Measurements from ENCODE around the gene CLN5. TPM values are rescaled to one million over a fixed set of nuclear protein-coding genes. Genes with fewer than 3 reads are reported as not detected.
A peak's percentile ranks its signal among the peaks of the same experiment; 100 is the strongest.

CLN5 gene
- total RNA-seq, 4 donors from 2014 or later: 28.8 to 47.3 (median 35.1) TPM

DNA sequence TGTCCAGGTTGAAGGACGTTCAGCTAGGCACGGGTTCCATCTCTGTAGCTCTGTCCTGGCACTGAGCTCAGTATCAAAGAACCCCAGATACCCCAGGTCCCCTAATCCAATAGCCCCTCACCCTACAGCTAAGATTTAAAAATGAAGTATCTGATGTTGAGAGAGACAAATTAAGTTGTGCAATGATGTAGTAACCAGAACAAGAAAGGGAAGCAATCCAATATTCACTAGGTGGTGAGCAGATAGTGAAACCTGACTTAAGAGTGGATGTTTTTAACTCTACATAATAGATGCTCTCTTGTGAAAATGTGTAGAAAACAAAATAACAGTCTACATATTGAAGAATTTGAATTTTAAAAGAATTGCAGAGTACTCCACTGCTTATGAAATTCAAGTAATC, 41.8 kb upstream of the CLN5 start:
- TF ChIP-seq EP300 (IDR thresholded peaks at IDR 0.05): no peak
- no peak for TF ChIP-seq POLR2A (IDR thresholded peaks at IDR 0.05)
- TF ChIP-seq, protein P1, sequence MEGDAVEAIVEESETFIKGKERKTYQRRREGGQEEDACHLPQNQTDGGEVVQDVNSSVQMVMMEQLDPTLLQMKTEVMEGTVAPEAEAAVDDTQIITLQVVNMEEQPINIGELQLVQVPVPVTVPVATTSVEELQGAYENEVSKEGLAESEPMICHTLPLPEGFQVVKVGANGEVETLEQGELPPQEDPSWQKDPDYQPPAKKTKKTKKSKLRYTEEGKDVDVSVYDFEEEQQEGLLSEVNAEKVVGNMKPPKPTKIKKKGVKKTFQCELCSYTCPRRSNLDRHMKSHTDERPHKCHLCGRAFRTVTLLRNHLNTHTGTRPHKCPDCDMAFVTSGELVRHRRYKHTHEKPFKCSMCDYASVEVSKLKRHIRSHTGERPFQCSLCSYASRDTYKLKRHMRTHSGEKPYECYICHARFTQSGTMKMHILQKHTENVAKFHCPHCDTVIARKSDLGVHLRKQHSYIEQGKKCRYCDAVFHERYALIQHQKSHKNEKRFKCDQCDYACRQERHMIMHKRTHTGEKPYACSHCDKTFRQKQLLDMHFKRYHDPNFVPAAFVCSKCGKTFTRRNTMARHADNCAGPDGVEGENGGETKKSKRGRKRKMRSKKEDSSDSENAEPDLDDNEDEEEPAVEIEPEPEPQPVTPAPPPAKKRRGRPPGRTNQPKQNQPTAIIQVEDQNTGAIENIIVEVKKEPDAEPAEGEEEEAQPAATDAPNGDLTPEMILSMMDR (IDR thresholded peaks at IDR 0.05): no peak
- 89 to 95% methylated on average over 2 of the region's 2 CpGs for WGBS, 2 donors
- H3K36me3 ChIP-seq: no peaks in the 10 kb centered on the region

DNA sequence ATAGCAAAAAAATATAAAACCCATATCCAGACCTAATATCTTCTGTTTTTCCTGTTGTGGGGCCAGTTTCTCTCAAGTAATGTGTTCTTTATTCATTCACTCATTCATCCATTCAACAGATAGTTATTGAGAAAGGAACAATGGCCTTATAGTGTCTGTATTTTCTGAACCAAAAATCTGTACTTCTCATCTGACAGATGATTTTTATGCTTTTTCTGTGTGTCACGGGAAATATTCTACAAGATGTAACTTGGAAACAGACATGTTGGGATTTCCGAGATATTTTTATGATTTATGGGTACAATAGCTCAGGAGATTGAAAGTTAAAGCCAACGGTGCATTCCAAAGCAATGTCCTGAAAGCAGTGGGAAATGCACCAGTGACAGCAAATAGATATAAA, 37.9 kb upstream of the CLN5 start:
- Histone ChIP-seq H3K27ac (peak overlapping the region in 2 of 4 donors; percentile 23 to 40), H3K36me3 (no peaks in the 10 kb centered on the region), H3K27me3 (no peaks in the 10 kb centered on the region), H3K9me3 (no peaks in the 10 kb centered on the region), H3K4me3 (no peak overlapping the region), H3K4me1 (no peaks in the 10 kb centered on the region)
- no peak for TF ChIP-seq EP300 (IDR thresholded peaks at IDR 0.05)
- TF ChIP-seq, protein P1 (IDR thresholded peaks at IDR 0.05): no peak
- WGBS, 2 donors: 34 to 41% methylated on average over 3 of the region's 3 CpGs
- no peak for DNase-seq (ENCODE audit: low spot score in 2 of 2)

More for the DNA sequence above, 41.8 kb upstream of the CLN5 start:
- Histone ChIP-seq H3K9me3 (peaks cover 0 to 10% (median 0%) of the 10 kb centered on the region in 4 donors), H3K4me3 (no peak overlapping the region), H3K27me3 (no peaks in the 10 kb centered on the region), H3K4me1 (no peaks in the 10 kb centered on the region), H3K27ac (no peak overlapping the region)
- no peak for DNase-seq (ENCODE audit: low spot score in 2 of 2)

DNA sequence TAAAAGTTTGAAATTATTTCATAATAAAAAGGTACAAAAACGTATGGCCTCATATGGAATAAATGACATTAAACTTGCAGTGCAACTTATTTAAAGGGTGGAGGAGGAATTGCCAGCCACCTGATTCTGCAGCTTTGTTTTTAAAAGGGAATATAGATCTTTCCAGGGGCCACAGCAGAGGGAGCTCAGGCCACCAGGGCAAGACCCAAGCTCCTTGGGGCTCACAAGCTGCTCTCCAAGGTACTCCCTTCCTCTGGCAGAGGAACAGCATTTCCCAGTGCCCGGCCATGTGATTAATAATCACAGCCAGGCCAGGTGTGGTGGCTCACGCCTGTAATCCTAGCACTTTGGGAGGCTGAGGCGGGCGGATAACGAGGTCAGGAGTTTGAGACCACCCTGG, 37.3 kb upstream of the CLN5 start:
- Histone ChIP-seq H3K27me3 (no peaks in the 10 kb centered on the region), H3K36me3 (peaks cover 0 to under 1% (median 0%) of the 10 kb centered on the region in 3 donors), H3K27ac (no peak overlapping the region), H3K4me1 (no peaks in the 10 kb centered on the region), H3K9me3 (peaks cover 0 to 1% (median 0%) of the 10 kb centered on the region in 4 donors), H3K4me3 (no peak overlapping the region)
- WGBS, 2 donors: 86 to 87% methylated on average over 6 of the region's 6 CpGs
- no peak for DNase-seq (ENCODE audit: low spot score in 2 of 2)
- TF ChIP-seq, protein P1 (IDR thresholded peaks at IDR 0.05): no peak
- TF ChIP-seq EP300 (IDR thresholded peaks at IDR 0.05): no peak
- no peak for TF ChIP-seq POLR2A (IDR thresholded peaks at IDR 0.05)

DNA sequence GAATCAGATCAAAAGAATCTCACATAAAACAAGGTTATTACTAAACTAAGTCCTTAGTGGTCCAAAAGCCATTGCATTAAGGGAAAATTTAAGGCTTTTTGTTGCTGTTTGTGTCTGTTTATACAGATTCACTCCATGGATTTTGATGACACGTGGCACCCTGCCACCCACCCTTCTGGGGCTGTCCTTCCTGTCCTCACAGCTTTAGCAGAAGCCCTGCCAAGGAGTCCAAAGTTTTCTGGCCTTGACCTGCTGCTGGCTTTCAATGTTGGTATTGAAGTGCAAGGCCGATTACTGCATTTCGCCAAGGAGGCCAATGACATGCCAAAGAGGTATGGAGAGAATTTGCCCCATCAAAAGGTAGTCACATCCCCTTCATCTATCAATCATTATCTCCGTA, 36.7 kb upstream of the CLN5 start:
- no peaks in the 10 kb centered on the region for H3K27me3 ChIP-seq
- no peak for DNase-seq (ENCODE audit: low spot score in 2 of 2)
- H3K36me3 ChIP-seq: peaks cover 0 to 5% (median 0%) of the 10 kb centered on the region in 3 donors
- no peaks in the 10 kb centered on the region for H3K4me1 ChIP-seq
- TF ChIP-seq EP300 (IDR thresholded peaks at IDR 0.05) (no peak), POLR2A (IDR thresholded peaks at IDR 0.05) (no peak)
- TF ChIP-seq, protein P1 (IDR thresholded peaks at IDR 0.05): no peak
- H3K9me3 ChIP-seq: peaks cover 0 to 8% (median 0%) of the 10 kb centered on the region in 4 donors
- 71 to 75% methylated on average over 4 of the region's 4 CpGs for WGBS, 2 donors
- H3K27ac ChIP-seq: no peak overlapping the region
- no peak overlapping the region for H3K4me3 ChIP-seq

DNA sequence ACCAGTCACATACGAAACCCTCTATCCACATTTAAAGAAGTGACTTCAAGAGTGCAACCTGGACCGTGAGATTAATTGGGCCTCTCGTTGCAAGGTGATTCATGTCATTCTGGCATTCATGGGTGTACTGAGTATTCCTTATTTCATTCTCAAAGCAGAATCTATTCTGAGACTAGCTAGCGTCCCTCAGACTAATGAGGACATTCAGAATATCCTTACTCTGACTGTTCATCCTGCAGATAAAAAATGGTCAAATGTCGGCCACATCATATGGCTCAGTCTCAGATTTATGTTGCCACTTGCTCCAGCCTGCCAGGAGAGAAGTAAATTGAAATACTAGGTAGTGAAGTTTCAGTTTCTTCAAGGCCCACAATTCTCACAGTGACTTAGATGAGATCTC, 36.2 kb upstream of the CLN5 start:
- H3K27ac ChIP-seq: no peak overlapping the region
- peaks cover 0 to 5% (median 0%) of the 10 kb centered on the region in 3 donors for H3K36me3 ChIP-seq
- 83 to 88% methylated on average over 5 of the region's 5 CpGs for WGBS, 2 donors
- no peaks in the 10 kb centered on the region for H3K27me3 ChIP-seq
- TF ChIP-seq, protein P1 (IDR thresholded peaks at IDR 0.05): no peak
- TF ChIP-seq POLR2A (IDR thresholded peaks at IDR 0.05): no peak
- no peak for TF ChIP-seq EP300 (IDR thresholded peaks at IDR 0.05)
- H3K4me3 ChIP-seq: no peak overlapping the region
- H3K4me1 ChIP-seq: no peaks in the 10 kb centered on the region
- peaks cover 0 to 13% (median 0%) of the 10 kb centered on the region in 4 donors for H3K9me3 ChIP-seq
- no peak for DNase-seq (ENCODE audit: low spot score in 2 of 2)

Measured in tibial nerve (tissue), 4 donors.